ENCODE data around the gene OFD1.
"Not testable (repeated sequence)": the region's sequence is repeated elsewhere in the genome, so short reads cannot be mapped to it uniquely, and the experiment has no call there.

The OFD1 gene

GRCh38 chrX:13700380-13700779 lies 34.2 kb upstream of the OFD1 start:
- DNase-seq (ENCODE audit: low read depth in 2 of 2, low spot score in 1 of 2), result no peak

GRCh38 chrX:13702111-13702789 lies 32.3 kb upstream of the OFD1 start:
- no peak for DNase-seq (ENCODE audit: low read depth in 2 of 2, low spot score in 1 of 2)

GRCh38 chrX:13703135-13703534 lies 31.4 kb upstream of the OFD1 start:
- DNase-seq (ENCODE audit: low read depth in 2 of 2, low spot score in 1 of 2), result no peak

- DNase-seq (ENCODE audit: low read depth in 2 of 2, low spot score in 1 of 2), result no peak
These were observed 31.0 kb upstream of the OFD1 start for GRCh38 chrX:13703589-13703988.

GRCh38 chrX:13711141-13711540 lies 23.4 kb upstream of the OFD1 start:
- DNase-seq (ENCODE audit: low read depth in 2 of 2, low spot score in 1 of 2), result no peak

- DNase-seq (ENCODE audit: low read depth in 2 of 2, low spot score in 1 of 2), result no peak
These were observed 18.1 kb upstream of the OFD1 start for GRCh38 chrX:13716455-13716854.

GRCh38 chrX:13716905-13717304 lies 17.6 kb upstream of the OFD1 start:
- no peak for DNase-seq (ENCODE audit: low read depth in 2 of 2, low spot score in 1 of 2)

- DNase-seq (ENCODE audit: low read depth in 2 of 2, low spot score in 1 of 2), result no peak
These were observed 16.7 kb upstream of the OFD1 start for GRCh38 chrX:13717700-13718472.

- DNase-seq (ENCODE audit: low read depth in 2 of 2, low spot score in 1 of 2), result no peak
These were observed 15.2 kb upstream of the OFD1 start for GRCh38 chrX:13719192-13719856.

- DNase-seq (ENCODE audit: low read depth in 2 of 2, low spot score in 1 of 2), result no peak
These were observed 13.2 kb upstream of the OFD1 start for GRCh38 chrX:13721371-13721770.

- DNase-seq (ENCODE audit: low read depth in 2 of 2, low spot score in 1 of 2), result no peak
These were observed 12.6 kb upstream of the OFD1 start for GRCh38 chrX:13721819-13722519.

GRCh38 chrX:13724878-13725277 lies 9.7 kb upstream of the OFD1 start:
- DNase-seq (ENCODE audit: low read depth in 2 of 2, low spot score in 1 of 2), result peak in 1 of 2 donors; percentile 8

GRCh38 chrX:13726583-13726982 lies 8.0 kb upstream of the OFD1 start:
- DNase-seq (ENCODE audit: low read depth in 2 of 2, low spot score in 1 of 2), result not testable (repeated sequence)

GRCh38 chrX:13730523-13730922 lies 4.0 kb upstream of the OFD1 start:
- DNase-seq (ENCODE audit: low read depth in 2 of 2, low spot score in 1 of 2), result not testable (repeated sequence)

GRCh38 chrX:13732246-13733067 lies 2.1 kb upstream of the OFD1 start:
- no peak for DNase-seq (ENCODE audit: low read depth in 2 of 2, low spot score in 1 of 2)

GRCh38 chrX:13733506-13733905 lies 1.0 kb upstream of the OFD1 start:
- no peak for DNase-seq (ENCODE audit: low read depth in 2 of 2, low spot score in 1 of 2)

- no peak for DNase-seq (ENCODE audit: low read depth in 2 of 2, low spot score in 1 of 2)
These were observed 7.1 kb downstream of the OFD1 start for GRCh38 chrX:13741695-13742094.

- no peak for DNase-seq (ENCODE audit: low read depth in 2 of 2, low spot score in 1 of 2)
These were observed 8.0 kb downstream of the OFD1 start for GRCh38 chrX:13742397-13743176.

GRCh38 chrX:13747836-13748235 lies 13.3 kb downstream of the OFD1 start:
- DNase-seq (ENCODE audit: low read depth in 2 of 2, low spot score in 1 of 2), result no peak

GRCh38 chrX:13748486-13748885 lies 13.9 kb downstream of the OFD1 start:
- no peak for DNase-seq (ENCODE audit: low read depth in 2 of 2, low spot score in 1 of 2)

All from stimulated activated CD8-positive, alpha-beta memory T cell treated with anti-CD3 and anti-CD28 coated beads, Interleukin-4, amount 100 ng/mL, for 1 hour (primary cell).